ENCODE data around the gene PARD6A.
A peak's percentile ranks its signal among the peaks of the same experiment; 100 is the strongest.

PARD6A gene

DNA sequence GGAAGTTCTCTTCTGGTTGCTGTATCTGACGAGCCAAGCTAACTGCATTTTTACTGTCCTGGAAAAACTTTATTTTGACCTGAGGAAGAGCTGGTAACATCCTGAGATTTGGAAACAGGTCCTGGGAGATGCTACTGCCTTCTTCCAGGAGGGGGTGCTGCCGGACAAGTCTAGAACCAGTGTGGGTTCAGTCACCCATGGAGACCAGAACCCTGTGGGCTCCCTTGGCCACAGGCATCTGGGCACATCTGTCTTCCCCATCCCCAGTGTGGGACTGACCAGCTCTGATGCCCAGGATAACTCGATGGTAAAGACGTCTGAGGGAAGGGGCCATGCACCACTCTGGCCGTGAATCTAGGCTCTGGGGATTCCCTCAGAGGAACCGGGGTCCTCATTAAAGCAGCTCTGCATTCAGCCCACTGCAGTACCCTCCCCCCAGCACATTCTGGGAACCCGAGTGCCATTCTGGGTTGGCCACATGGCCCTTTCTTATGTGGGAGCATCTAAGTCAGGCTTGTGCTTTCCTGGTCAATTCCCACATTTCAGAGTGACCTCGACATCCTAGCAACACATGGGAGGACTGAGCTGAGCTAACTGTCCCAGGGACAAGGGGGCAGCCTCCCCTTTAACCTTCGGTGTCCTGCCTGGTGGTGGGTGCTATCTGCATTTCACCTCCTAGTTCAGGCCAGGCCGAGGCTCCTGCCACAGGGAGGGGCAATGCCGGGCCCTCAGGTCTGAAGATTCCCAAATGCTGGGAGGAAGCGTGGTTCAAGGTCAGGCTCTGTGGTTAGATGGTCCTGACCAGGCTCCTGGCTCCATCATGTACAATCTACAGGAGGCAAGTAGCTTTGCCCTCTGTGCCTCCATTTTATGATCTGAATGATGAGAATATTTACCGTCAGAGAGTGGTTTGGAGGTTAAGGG is 12.2 kb downstream of the PARD6A start:
- TF ChIP-seq, protein P1, sequence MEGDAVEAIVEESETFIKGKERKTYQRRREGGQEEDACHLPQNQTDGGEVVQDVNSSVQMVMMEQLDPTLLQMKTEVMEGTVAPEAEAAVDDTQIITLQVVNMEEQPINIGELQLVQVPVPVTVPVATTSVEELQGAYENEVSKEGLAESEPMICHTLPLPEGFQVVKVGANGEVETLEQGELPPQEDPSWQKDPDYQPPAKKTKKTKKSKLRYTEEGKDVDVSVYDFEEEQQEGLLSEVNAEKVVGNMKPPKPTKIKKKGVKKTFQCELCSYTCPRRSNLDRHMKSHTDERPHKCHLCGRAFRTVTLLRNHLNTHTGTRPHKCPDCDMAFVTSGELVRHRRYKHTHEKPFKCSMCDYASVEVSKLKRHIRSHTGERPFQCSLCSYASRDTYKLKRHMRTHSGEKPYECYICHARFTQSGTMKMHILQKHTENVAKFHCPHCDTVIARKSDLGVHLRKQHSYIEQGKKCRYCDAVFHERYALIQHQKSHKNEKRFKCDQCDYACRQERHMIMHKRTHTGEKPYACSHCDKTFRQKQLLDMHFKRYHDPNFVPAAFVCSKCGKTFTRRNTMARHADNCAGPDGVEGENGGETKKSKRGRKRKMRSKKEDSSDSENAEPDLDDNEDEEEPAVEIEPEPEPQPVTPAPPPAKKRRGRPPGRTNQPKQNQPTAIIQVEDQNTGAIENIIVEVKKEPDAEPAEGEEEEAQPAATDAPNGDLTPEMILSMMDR (IDR thresholded peaks at IDR 0.05; ENCODE audit: insufficient read depth, low read depth, low read length, missing control alignments): peak; percentile 86
- peak; percentile 80 for DNase-seq (ENCODE audit: low read depth)
- H3K4me3 ChIP-seq (ENCODE audit: low read depth, low read length): no peak overlapping the region

DNA sequence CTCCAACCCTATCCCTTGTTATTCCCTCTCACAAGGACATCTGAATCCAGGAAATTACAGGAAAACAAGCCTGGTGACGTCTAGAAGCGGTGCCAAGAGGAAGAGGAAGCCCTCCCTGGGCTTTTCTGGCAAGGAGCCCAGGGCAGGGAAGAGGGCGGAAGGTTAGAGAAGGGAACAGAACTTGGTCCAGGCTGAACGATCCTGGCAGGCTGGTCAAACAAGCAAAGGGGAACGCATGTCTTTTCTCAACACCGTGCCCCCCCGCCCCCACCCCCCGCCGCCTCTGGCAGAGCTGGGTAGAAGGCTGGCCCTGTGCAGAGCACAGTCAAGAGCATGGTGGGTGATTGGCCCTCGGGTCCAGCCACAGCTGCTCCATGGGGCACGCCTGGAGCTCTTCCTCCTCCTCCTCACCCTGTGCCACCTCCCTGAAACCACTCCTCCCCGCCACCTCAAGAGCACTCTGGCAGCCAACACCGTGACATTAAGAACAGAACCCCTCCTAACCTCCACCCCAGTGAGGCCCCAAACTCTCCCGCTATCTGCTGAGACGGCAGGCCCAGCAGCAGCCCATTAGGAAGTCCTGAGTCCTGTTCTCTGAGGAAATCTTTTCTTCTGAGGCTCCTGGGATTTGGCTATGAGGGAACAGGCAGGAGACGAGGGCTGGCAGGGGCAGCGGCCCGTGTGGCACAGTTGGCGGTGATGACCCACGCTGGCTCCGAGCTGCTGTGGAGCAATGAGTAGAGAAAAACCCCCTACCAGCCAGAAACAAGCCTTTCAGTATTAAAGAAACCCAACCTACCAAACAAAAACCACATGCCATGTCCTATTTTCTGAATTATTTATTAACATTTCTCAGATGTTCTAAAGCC is 13.2 kb downstream of the PARD6A start:
- TF ChIP-seq, protein P1 (IDR thresholded peaks at IDR 0.05; ENCODE audit: insufficient read depth, low read depth, low read length, missing control alignments): no peak
- no peak overlapping the region for H3K4me3 ChIP-seq (ENCODE audit: low read depth, low read length)
- no peak for DNase-seq (ENCODE audit: low read depth)

DNA sequence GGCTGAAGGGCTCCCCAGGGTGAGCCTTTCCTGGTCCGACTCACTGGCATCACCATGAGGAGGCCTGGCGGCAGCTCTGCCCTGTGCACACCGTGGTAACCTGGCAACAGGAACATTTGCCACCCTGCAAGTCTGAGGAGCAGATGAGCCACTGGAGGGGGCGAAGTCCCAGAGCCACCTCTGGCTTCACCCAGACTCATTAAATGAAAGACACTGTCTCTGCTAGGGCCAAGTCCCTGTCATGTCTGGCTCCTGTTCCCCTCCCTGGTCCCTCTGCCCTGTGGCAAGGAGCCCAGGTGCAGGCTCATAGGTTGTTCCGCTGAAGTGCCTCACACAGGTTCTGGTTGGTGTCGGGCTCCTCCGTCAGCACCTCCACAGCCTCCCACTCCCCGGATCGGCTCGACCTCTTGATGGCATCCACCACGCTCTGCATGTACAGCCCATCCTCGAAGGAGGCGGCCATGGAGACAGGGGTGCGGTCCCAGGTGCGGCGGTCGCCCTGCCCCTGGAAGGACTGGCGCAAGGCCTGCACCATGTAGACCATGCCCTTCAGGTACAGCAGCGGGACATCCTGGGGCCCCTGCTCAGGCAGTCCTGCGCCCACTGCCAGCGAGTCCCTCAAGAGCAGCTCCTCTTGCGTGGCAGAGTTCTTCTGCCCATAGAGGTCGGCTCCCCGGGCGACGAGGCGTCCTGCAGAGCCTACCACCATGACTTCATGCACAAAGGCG is 14.3 kb downstream of the PARD6A start:
- DNase-seq (ENCODE audit: low read depth): no peak
- TF ChIP-seq, protein P1 (IDR thresholded peaks at IDR 0.05; ENCODE audit: insufficient read depth, low read depth, low read length, missing control alignments): no peak
- H3K4me3 ChIP-seq (ENCODE audit: low read depth, low read length): no peak overlapping the region

DNA sequence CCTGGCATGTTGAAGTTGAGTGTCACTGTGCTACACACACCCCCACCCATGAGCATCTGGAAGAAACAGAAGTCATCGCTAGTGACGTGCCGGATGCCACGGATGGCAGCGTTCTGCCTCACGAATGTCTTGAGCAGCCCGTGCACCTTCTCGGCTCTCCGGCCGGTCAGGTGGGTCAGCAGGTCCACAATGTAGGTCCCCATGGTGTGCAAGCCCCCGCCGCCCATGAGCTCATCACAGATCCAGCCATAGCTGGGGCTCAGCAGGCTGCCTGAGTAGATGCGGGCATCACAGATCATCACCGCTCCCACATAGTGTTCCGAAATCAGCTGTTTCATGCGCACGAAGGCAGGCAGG is 14.8 kb downstream of the PARD6A start:
- H3K4me3 ChIP-seq (ENCODE audit: low read depth, low read length): no peak overlapping the region
- no peak for DNase-seq (ENCODE audit: low read depth)
- TF ChIP-seq, protein P1 (IDR thresholded peaks at IDR 0.05; ENCODE audit: insufficient read depth, low read depth, low read length, missing control alignments): no peak

DNA sequence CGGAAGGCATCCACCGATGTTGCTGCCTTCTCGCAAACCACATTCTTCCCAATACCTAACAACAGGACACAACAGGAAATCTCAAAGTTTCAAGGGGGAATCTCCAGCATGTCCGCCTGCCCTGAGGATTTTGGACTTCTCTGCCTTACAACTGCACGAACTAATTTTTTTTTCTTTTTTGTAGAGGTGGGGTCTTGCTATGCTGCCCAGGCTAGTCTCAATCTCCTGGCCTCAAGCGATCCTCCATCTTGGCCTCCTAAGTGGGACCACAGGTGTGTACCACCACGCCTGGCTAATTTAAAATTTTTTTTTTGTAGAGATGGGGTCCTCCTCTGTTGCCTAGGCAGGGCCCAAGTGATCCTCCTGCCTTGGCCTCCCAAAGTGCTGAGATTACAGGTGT is 15.2 kb downstream of the PARD6A start:
- DNase-seq (ENCODE audit: low read depth): no peak
- H3K4me3 ChIP-seq (ENCODE audit: low read depth, low read length): no peak overlapping the region
- TF ChIP-seq, protein P1 (IDR thresholded peaks at IDR 0.05; ENCODE audit: insufficient read depth, low read depth, low read length, missing control alignments): no peak

DNA sequence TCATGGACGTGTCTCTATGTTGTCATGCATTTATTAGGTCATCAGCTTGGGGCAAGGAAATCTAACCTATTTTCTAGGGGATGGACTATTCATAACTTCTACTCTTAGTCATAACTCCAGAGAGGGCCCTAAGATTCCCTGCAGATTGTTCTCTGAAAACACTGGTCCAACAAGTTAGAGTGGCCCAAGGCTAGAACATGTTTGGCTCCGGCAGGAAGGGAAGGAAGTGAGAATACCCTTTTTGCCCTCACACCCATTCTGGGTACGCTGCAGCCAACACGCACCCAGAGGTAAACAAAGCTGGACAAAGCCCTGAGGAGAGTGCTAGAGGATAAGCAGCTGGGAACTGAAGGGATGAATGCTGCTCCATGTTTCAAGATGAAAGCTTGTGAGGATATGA is 15.8 kb downstream of the PARD6A start:
- no peak for DNase-seq (ENCODE audit: low read depth)
- TF ChIP-seq, protein P1 (IDR thresholded peaks at IDR 0.05; ENCODE audit: insufficient read depth, low read depth, low read length, missing control alignments): no peak
- H3K4me3 ChIP-seq (ENCODE audit: low read depth, low read length): no peak overlapping the region

Data from GM12865 (cell line).